HG02943 (cell line): ENCODE results near the gene HTRA3.

Source experiments
- ATAC-seq: cut with Tn5 transposase; IDR thresholded peaks from one replicate; pipeline ENCODE4 v1.9.1; 2021; ENCODE audit warnings: mild to moderate bottlenecking, low read depth, moderate library complexity; ENCODE audit not compliant: unreplicated experiment

HTRA3 gene

DNA sequence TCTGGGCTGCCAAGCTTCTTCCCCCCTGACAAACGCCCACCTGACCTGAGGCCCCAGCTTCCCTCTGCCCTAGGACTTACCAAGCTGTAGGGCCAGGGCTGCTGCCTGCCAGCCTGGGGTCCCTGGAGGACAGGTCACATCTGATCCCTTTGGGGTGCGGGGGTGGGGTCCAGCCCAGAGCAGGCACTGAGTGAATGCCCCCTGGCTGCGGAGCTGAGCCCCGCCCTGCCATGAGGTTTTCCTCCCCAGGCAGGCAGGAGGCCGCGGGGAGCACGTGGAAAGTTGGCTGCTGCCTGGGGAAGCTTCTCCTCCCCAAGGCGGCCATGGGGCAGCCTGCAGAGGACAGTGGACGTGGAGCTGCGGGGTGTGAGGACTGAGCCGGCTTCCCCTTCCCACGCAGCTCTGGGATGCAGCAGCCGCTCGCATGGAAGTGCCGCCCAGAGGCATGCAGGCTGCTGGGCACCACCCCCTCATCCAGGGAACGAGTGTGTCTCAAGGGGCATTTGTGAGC, 37.0 kb downstream of the HTRA3 start:
- no peak for ATAC-seq

- ATAC-seq, result no peak
Measured at GRCh38 chr4:8307121-8307520, 37.6 kb downstream of the HTRA3 start.

GRCh38 chr4:8307714-8308113, 38.2 kb downstream of the HTRA3 start:
- no peak for ATAC-seq

- no peak for ATAC-seq
Measured at GRCh38 chr4:8308144-8308543, 38.6 kb downstream of the HTRA3 start.

- ATAC-seq, result no peak
Measured at GRCh38 chr4:8308856-8309771, 39.6 kb downstream of the HTRA3 start.

GRCh38 chr4:8310306-8310705, 40.8 kb downstream of the HTRA3 start:
- no peak for ATAC-seq

DNA sequence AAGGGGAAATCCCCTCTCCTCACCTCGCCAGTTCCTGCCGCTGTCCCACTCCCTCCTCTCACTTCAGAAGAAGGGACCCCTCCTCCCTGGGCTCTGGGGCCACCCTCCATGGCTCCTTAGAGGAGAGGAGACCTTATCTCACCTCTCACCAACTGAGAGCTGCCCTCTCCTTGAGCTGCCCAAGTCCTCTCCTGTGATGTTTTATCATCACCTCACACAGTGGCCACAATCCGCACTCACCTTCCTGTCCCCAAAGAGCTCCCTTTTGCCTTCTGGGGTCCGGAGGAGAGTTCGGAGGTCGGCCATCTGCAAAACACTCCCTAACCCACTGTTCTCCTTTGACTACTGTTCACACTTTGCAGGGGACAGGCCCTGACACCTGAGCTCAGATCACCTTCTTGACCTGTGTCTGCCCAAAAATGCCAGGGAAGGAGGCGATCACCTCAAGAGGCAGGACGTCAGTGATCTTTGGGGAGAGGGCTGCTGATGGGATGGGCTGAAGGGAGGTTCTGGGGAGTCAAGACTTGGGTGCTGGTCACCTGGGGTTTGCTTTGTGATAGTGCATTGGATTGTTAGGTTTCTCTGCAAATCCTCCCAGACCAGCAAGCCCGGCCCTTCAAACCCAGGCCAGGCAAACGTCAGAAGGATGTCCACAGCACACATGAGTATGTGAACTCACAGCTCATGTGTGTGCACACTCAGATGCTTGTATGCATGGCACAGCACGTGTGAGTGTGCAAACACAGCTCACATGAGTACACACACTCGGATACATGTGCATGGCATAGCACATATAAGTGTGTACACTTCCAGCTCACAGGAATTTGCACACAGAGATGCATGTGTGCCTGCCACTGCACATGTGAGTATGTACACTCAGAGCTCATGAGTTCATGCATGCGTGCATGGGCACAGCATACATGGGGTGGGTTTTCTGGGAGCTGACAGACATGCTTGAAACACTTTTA, 41.8 kb downstream of the HTRA3 start:
- no peak for ATAC-seq

- ATAC-seq, result no peak
Measured at GRCh38 chr4:8312069-8312445, 42.5 kb downstream of the HTRA3 start.

DNA sequence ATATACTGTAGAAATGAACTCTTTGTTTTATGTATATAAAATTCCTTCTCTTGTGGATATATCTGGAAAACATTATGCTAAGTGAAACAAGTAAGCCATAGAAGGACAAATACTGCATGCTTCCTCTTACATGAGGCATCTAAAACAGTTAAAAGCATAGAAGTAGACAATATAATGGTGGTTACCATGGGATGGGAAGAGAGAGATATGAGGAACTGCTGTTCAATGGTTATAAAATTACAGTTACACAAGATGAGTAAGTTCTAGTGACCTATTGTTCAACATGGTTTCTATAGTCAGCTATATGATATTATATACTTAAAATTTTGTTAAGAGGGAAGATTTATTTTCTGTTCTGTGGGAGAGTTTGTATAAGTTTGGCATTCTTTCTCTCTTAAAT, 43.4 kb downstream of the HTRA3 start:
- ATAC-seq, result no peak

GRCh38 chr4:8314691-8315255, 45.2 kb downstream of the HTRA3 start:
- ATAC-seq, result no peak

- ATAC-seq, result no peak
Measured at GRCh38 chr4:8315435-8316250, 46.1 kb downstream of the HTRA3 start.

DNA sequence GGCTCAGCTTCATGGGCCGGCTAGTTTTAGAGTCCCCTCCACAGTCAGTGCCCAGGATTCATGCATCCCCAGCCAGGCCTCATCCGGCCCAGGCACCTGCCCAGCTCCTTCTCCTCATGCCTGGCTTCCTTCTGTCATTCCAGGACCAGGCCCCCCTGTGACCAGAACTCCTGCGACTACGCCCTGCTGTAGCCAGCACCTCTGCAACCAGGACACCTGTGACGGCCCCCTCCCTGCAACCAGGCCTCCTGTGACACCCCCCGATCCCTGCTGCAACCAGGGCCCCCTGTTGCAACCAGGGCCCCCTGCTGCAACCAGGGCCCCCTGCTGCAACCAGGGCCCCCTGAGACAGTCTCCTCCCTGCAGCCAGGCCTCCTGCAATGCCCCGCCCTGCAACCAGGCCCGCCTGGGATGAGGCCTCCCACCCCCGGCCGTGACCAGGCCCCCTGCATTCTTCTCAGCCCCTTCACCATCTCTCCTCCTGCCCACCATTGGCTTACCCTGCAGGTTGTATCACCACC, 46.8 kb downstream of the HTRA3 start:
- ATAC-seq, result no peak

DNA sequence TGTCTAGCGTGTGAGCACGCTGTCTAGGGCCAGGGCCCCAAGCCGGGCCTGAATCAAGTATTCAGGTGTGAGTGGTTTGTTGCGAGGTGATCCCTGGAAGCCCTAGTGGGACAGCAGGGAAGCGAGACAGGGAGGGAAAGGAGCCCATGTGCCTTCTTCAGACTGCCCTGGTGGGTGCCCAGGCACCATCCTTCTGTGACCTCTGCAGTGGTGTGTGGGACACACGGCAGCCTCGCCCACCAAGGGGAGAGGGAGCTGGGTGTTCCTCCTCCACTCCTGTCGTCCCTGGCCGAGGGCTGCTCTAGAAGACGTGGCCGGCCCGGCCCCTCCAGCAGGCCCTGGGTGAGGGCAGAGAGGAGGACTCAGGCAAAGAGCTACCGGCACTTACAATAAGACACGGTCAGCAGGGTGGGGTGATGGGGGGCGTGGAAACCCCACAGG, 47.4 kb downstream of the HTRA3 start:
- no peak for ATAC-seq

GRCh38 chr4:8317474-8317873, 47.9 kb downstream of the HTRA3 start:
- no peak for ATAC-seq

DNA sequence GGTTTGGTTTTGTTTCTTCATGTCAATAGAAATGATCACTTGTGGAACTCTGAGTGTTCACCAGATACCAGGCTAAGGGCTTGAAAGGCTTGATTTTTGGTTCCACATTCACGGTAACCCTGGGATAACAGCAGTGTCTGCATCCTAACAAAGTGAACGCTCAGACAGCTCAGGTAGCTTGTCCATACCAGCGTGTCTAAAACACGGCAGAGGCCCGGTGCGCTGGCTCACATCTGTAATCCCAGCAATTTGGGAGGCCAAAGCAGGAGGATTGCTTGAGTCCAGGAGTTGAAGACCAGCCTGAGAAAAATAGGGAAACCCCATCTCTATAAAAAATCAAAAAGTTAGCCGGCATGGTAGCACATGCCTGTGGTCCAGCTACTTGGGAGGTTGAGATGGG, 49.0 kb downstream of the HTRA3 start:
- no peak for ATAC-seq

GRCh38 chr4:8319061-8319460, 49.5 kb downstream of the HTRA3 start:
- ATAC-seq, result no peak

GRCh38 chr4:8319731-8320385, 50.3 kb downstream of the HTRA3 start:
- ATAC-seq, result no peak

DNA sequence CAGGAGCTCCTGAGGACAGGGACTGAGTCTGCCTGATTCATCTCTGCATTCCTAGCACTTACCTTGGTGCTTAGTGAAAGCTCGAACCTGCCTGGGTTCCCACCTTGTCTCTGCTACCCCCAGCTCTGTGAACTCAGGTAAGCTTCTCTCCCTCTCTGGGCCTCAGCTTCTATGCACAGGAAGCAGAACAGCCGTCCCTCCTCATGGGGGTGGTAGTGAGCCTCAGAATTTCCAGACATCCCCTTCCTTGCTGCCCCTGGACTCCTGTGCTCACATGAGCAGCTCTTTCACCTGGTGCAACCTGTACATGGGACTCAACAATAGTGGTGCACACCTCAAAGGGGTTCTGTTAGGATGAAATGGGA, 50.8 kb downstream of the HTRA3 start:
- ATAC-seq, result no peak

- ATAC-seq, result no peak
Measured at GRCh38 chr4:8321220-8321619, 51.7 kb downstream of the HTRA3 start.
